GM23338 (cell line): ENCODE data around the gene CENPS. TPM values are rescaled to one million over a fixed set of nuclear protein-coding genes. Genes with fewer than 3 reads are reported as not detected.

Experiments used
- ATAC-seq: fragments of 200-7000 bp; cut with Tn5 transposase; 3 replicates; pipeline ENCODE4 v1.9.1; 2020
- DNase-seq: peaks from one replicate; pipeline ENCODE4 v3.0.0-alpha.2; 2015; ENCODE audit warnings: low spot score
- H2AFZ ChIP-seq: fragments of 200-600 bp; sonication (generic); 2 replicates; pipeline ENCODE4 v1.8.0; 2016; ENCODE audit warnings: antibody characterized with exemption, mild to moderate bottlenecking, moderate library complexity
- H3F3A ChIP-seq: fragments of 200-600 bp; sonication (generic); replicated peaks from 2 replicates; pipeline ENCODE4 v1.8.0; 2017; ENCODE audit warnings: antibody characterized with exemption, mixed run types, low read depth
- H3K27ac ChIP-seq: fragments of 200-600 bp; sonication (generic); 2 replicates; pipeline ENCODE4 v1.6.1; 2016; ENCODE audit warnings: low read depth
- H3K27me3 ChIP-seq: fragments of 200-600 bp; sonication (generic); 2 replicates; pipeline ENCODE4 v1.8.0; 2016; ENCODE audit warnings: mild to moderate bottlenecking, mixed run types, moderate library complexity; ENCODE audit not compliant: insufficient read depth
- H3K36me3 ChIP-seq: fragments of 200-600 bp; sonication (generic); 2 replicates; pipeline ENCODE4 v1.8.0; 2016; ENCODE audit warnings: mild to moderate bottlenecking; ENCODE audit not compliant: insufficient read depth
- H3K4me1 ChIP-seq: fragments of 200-600 bp; sonication (generic); 2 replicates; pipeline ENCODE4 v1.8.0; 2016; ENCODE audit warnings: mild to moderate bottlenecking, moderate library complexity; ENCODE audit not compliant: insufficient read depth
- H3K4me2 ChIP-seq: fragments of 200-600 bp; sonication (generic); 2 replicates; pipeline ENCODE4 v1.7.1; 2017; ENCODE audit warnings: mixed run types
- H3K4me3 ChIP-seq: fragments of 200-600 bp; sonication (generic); 2 replicates; pipeline ENCODE4 v1.6.1; 2016; ENCODE audit warnings: mixed run types
- H3K79me2 ChIP-seq: fragments of 200-600 bp; sonication (generic); replicated peaks from 2 replicates; pipeline ENCODE4 v1.8.0; 2017; ENCODE audit warnings: mild to moderate bottlenecking; ENCODE audit not compliant: insufficient read depth
- H3K9me2 ChIP-seq: fragments of 200-600 bp; sonication (generic); 2 replicates; pipeline ENCODE4 v1.8.0; 2017; ENCODE audit not compliant: insufficient read depth
- H4K20me1 ChIP-seq: fragments of 200-600 bp; sonication (generic); replicated peaks from 2 replicates; pipeline ENCODE4 v1.8.0; 2017; ENCODE audit warnings: mild to moderate bottlenecking; ENCODE audit not compliant: insufficient read depth
- H3K27ac Mint-ChIP-seq: 2 replicates; pipeline ENCODE4 v1.8.0; 2020; ENCODE audit warnings: inconsistent platforms, mild to moderate bottlenecking, moderate library complexity, mixed read lengths
- H3K27me3 Mint-ChIP-seq: 3 replicates; pipeline ENCODE4 v1.8.0; 2022; ENCODE audit warnings: low read depth, mild to moderate bottlenecking, moderate library complexity, mixed read lengths, inconsistent platforms; ENCODE audit not compliant: insufficient read depth, poor library complexity
- H3K36me3 Mint-ChIP-seq: 3 replicates; pipeline ENCODE4 v1.8.0; 2021; ENCODE audit warnings: low read depth, mild to moderate bottlenecking, inconsistent platforms, moderate library complexity, mixed read lengths
- H3K4me1 Mint-ChIP-seq: 3 replicates; pipeline ENCODE4 v1.8.0; 2020; ENCODE audit warnings: mild to moderate bottlenecking, inconsistent platforms, mixed read lengths
- H3K4me3 Mint-ChIP-seq: 3 replicates; pipeline ENCODE4 v1.8.0; 2021; ENCODE audit warnings: moderate library complexity, mild to moderate bottlenecking, inconsistent platforms, mixed read lengths
- H3K9me3 Mint-ChIP-seq: 3 replicates; pipeline ENCODE4 v1.8.0; 2020; ENCODE audit warnings: moderate library complexity, mild to moderate bottlenecking, inconsistent platforms, mixed read lengths
- EZH2 ChIP-seq: fragments of 200-600 bp; sonication (generic); IDR thresholded peaks from one replicate; pipeline ENCODE4 v1.8.0; 2017; ENCODE audit warnings: antibody characterized with exemption, mild to moderate bottlenecking, low read depth; ENCODE audit not compliant: unreplicated experiment
- EZH2phosphoT487 ChIP-seq: fragments of 200-600 bp; sonication (generic); IDR thresholded peaks from one replicate; pipeline ENCODE4 v1.8.1; 2018; ENCODE audit warnings: antibody characterized with exemption; ENCODE audit not compliant: unreplicated experiment
- JUNB ChIP-seq: IDR thresholded peaks from one replicate; pipeline ENCODE4 v1.6.1; 2016; ENCODE audit warnings: antibody characterized with exemption; ENCODE audit not compliant: unreplicated experiment
- POLR2AphosphoS5 ChIP-seq: IDR thresholded peaks from 2 replicates; pipeline ENCODE4 v1.6.1; 2016; ENCODE audit warnings: antibody characterized with exemption, low read depth
- REST ChIP-seq: IDR thresholded peaks from one replicate; pipeline ENCODE4 v1.6.1; 2018; ENCODE audit warnings: antibody characterized with exemption; ENCODE audit not compliant: unreplicated experiment
- ZNF114 ChIP-seq: fragments of 250-450 bp; sonication (Bioruptor Pico); IDR thresholded peaks from 2 replicates; pipeline ENCODE4 v1.5.0; 2020; ENCODE audit warnings: mild to moderate bottlenecking, moderate library complexity
- ZNF331 ChIP-seq: fragments of 250-450 bp; sonication (Bioruptor Pico); IDR thresholded peaks from 2 replicates; pipeline ENCODE4 v1.5.0; 2020; ENCODE audit warnings: low read depth, mild to moderate bottlenecking, moderate library complexity
- polyA plus RNA-seq: library from polyadenylated mRNA; unstranded; fragments of >200 nt; fragmentation: Nextera tagmentation; extraction: Ambion mirVana; gene quantifications from 2 replicates; pipeline ENCODE4 v1.2.1, GENCODE V29; 2016
- total RNA-seq: library from RNA; depleted of rRNA; stranded (reverse); fragments of >200 nt; shearing (Covaris generic); gene quantifications from 2 replicates; pipeline ENCODE4 v1.2.3, GENCODE V29; 2014
- TF ChIP-seq, protein P1 (sequence below): IDR thresholded peaks from 2 replicates; pipeline ENCODE4 v1.6.1; 2016; ENCODE audit warnings: antibody characterized with exemption

Gene CENPS
- total and polyA plus RNA-seq, 2 experiments from 2014 or later = 4.7 to 31.3 TPM

GRCh38 chr1:10457875-10458274 lies 27.6 kb downstream of the CENPS start:
- ATAC-seq (no peak), DNase-seq (no peak)
- H3K27ac Mint-ChIP-seq = no peak overlapping the region
- H3K79me2 ChIP-seq = no peaks in the 10 kb centered on the region
- peaks cover 25% of the 10 kb centered on the region; the same call in 1 of the 2 replicates for H3F3A ChIP-seq
- no peaks in the 10 kb centered on the region for H3K9me2 ChIP-seq
- peaks cover 22% of the 10 kb centered on the region for H3K36me3 ChIP-seq
- H4K20me1 ChIP-seq = no peaks in the 10 kb centered on the region; the same call in 1 of the 2 replicates
- no peak overlapping the region for H3K4me3 ChIP-seq
- 0 out of 2 replicates have a peak overlapping the region, but pooled peaks have one; percentile 59 for H3K27ac ChIP-seq
- H3K27me3 ChIP-seq = no peaks in the 10 kb centered on the region
- H3K27me3 Mint-ChIP-seq = peaks cover 8% of the 10 kb centered on the region
- no peak overlapping the region for H2AFZ ChIP-seq
- H3K4me1 ChIP-seq = no peaks in the 10 kb centered on the region
- no peak overlapping the region for H3K4me2 ChIP-seq
- H3K36me3 Mint-ChIP-seq = peaks cover 47% of the 10 kb centered on the region
- H3K9me3 Mint-ChIP-seq = peaks cover 5% of the 10 kb centered on the region; the same call in 2 of the 3 replicates
- no peak overlapping the region for H3K4me3 Mint-ChIP-seq
- TF ChIP-seq REST (no peak), POLR2AphosphoS5 (no peak), JUNB (no peak), EZH2phosphoT487 (no peak), ZNF114 (CRISPR knock-in tag) (no peak), EZH2 (no peak), ZNF331 (CRISPR knock-in tag) (no peak)
- TF ChIP-seq, protein P1, sequence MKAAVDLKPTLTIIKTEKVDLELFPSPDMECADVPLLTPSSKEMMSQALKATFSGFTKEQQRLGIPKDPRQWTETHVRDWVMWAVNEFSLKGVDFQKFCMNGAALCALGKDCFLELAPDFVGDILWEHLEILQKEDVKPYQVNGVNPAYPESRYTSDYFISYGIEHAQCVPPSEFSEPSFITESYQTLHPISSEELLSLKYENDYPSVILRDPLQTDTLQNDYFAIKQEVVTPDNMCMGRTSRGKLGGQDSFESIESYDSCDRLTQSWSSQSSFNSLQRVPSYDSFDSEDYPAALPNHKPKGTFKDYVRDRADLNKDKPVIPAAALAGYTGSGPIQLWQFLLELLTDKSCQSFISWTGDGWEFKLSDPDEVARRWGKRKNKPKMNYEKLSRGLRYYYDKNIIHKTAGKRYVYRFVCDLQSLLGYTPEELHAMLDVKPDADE = no peak
- no peaks in the 10 kb centered on the region for H3K4me1 Mint-ChIP-seq

- H2AFZ ChIP-seq = no peak overlapping the region
- H3K27me3 ChIP-seq = no peaks in the 10 kb centered on the region
- H3K4me2 ChIP-seq = no peak overlapping the region
- peaks cover 33% of the 10 kb centered on the region for H3K36me3 ChIP-seq
- peak overlapping the region; percentile 79 for H3K27ac Mint-ChIP-seq
- no peak overlapping the region for H3K4me3 Mint-ChIP-seq
- no peaks in the 10 kb centered on the region; the same call in 1 of the 2 replicates for H4K20me1 ChIP-seq
- no peaks in the 10 kb centered on the region for H3K4me1 ChIP-seq
- peak overlapping the region; percentile 32; the same call in 1 of the 2 replicates for H3K27ac ChIP-seq
- no peak overlapping the region for H3K4me3 ChIP-seq
- no peaks in the 10 kb centered on the region for H3K79me2 ChIP-seq
- no peak for DNase-seq
- no peaks in the 10 kb centered on the region for H3K9me2 ChIP-seq
- H3K36me3 Mint-ChIP-seq = peaks cover 56% of the 10 kb centered on the region
- no peaks in the 10 kb centered on the region for H3K4me1 Mint-ChIP-seq
- no peak for TF ChIP-seq POLR2AphosphoS5
- H3K27me3 Mint-ChIP-seq = peaks cover 8% of the 10 kb centered on the region
- ATAC-seq = no peak
- H3K9me3 Mint-ChIP-seq = peaks cover 4% of the 10 kb centered on the region; the same call in 2 of the 3 replicates
- H3F3A ChIP-seq = peaks cover 27% of the 10 kb centered on the region; the same call in 1 of the 2 replicates
These were observed 29.0 kb downstream of the CENPS start for GRCh38 chr1:10459184-10459583.
